GM21515 (cell line): ENCODE measurements around the gene ASPSCR1.

ENCODE experiments used
- ATAC-seq: cut with Tn5 transposase; IDR thresholded peaks from one replicate; pipeline ENCODE4 v1.9.1; 2021; ENCODE audit not compliant: unreplicated experiment

Gene ASPSCR1

DNA sequence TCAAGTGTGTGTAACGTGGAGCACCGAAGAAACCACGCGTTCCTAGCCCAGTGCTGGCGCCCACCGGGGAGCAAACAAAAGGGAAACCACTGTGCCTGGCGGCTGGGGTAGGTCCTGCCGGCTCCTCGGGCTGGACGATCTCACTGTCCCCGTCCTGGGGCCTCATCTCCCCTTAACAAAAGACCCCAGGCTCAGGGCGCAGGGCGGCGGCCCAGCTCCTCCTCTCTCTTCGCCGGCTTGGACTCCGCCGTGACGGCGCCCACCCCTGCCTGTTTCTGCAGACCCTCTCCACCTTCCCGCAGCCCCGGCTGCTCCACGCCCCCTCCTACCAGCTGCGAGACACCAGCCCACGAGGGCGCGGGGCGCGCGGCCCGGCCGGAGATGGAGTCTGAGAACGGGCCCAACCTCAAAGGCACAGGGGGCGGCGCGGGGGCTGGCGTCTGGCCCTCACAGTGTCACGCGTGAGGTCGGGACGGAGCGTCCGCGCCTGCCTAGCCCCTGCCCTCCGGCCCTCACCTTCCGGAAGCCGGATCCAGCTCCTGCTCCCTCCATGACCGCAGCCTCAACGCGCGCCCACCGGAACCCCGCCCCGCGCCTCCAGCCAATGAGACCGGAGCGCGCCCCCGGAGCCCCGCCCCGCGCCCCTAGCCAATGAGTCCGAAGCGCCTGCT lies 45.0 kb downstream of the ASPSCR1 start, which contains the start of gene CENPX:
Gene CENPX, minus strand, starts transcription at position 569 of the 671 bp plus-strand sequence. Its CDS starts 17 bp downstream, at position 552.
- ATAC-seq = peak; percentile 15

DNA sequence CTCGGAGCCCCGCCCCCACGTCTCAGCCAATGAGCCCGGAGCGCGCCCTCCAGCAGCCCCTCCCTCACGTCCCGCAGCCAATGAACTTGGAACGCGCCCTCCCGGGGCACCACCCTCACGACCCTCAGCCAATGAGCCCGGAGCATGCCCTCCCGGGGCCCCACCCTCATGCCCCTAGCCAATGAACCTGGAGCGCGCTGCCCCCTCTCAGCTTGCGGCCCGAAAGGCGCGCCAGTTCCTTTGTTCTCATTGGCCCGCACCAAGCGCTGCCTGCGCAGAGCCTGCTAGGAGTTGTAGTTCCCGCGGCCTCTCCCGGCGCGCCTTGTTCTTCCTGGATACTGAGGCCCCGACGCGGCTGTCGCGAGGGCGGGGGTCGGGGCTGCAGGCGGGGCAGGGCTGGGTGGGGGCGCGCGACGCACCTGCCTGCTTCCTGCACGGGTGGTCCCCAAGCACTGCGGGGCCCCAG lies 45.6 kb downstream of the ASPSCR1 start, which contains the start of gene LRRC45:
Gene LRRC45, plus strand, starts transcription at position 325 of the 466 bp plus-strand sequence. CDS start 339 bp downstream, outside the sequence.
- ATAC-seq = peak; percentile 77

DNA sequence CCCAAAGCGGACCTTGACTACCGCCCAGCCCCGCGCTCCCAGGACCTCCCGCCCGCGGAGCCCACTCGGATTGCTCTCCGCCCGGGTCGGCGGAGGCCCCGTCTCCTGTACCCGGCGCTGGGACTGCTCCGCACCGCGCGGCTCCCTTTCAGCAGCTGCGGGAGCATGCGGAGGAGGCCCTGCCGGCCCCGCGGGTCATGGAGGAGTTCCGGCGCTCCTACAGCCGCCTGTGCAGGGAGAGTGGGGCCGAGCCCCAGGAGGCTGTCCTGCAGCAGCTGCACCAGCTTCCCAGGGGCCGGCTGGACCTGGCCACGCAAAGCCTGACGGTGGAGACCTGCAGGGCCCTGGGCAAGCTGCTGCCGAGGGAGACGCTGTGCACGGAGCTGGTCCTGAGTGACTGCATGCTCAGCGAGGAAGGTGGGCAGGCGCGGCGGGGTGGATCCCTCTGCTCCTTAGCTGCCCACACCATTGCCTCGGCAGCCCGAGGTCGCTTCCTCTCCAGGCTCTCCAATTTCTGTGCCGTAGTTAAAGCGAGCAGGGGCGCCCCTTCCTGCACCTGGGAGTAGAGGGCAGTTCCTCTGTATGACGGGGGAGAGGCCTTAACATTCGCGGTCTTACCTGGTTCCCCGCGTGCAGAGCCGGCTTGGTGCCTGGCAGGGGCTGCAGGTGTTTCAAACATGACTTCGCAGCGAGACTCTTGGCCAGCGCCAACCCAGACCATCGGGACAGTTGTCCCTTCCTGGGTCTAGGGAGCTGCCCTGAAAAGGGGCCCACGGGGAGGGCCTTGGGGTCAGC lies 46.2 kb downstream of the ASPSCR1 start:
- ATAC-seq = peak; percentile 4

DNA sequence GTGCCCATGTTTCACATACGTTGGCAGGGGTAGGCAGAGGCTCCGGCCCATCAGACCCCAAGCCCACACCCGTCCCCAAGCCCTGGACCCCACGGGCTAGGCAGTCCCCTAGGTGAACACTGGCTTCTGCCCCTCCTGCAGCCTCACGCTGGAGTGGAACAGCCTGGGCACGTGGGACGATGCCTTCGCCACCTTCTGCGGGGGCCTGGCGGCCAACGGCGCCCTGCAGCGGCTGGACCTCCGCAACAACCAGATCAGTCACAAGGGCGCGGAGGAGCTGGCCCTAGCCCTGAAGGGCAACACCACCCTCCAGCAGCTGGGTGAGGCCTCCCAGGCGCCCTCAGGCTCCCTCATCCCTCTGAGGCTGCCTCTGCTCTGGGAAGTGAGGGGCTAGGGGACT lies 47.4 kb downstream of the ASPSCR1 start:
- ATAC-seq = no peak

DNA sequence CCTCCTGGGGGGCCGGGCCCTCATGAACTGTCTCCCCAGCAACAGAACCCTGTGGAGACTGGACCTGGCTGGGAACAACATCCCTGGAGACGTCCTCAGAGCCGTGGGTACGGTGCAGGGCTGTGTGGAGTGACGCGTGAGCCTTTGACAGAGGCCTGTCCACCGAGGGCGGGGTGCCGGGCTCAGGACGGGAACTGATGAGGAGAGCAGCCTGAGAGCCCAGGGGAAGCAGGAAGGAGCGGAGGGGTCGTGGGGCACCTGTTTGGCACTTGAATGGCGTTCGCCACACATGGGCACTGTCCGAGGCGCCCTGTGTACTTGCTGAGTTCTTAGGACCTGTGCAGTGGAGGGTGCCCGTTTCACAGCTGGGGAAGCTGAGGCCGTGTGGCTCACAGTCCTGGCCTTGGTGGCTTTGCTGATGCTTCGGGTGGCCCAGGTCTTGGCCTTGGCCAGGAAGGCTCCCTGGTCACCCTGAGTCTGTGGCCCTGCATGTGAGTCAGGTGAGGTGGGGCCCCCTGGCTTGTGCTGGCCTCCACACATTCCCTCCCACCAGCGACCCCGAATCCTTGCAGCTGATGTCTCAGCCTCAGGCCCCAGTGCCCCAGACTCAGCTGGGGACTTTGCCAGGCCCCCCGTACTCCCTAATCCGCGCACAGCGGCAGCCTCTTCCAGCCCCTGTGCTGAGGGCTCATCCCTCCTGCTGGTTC lies 48.1 kb downstream of the ASPSCR1 start:
- no peak for ATAC-seq

DNA sequence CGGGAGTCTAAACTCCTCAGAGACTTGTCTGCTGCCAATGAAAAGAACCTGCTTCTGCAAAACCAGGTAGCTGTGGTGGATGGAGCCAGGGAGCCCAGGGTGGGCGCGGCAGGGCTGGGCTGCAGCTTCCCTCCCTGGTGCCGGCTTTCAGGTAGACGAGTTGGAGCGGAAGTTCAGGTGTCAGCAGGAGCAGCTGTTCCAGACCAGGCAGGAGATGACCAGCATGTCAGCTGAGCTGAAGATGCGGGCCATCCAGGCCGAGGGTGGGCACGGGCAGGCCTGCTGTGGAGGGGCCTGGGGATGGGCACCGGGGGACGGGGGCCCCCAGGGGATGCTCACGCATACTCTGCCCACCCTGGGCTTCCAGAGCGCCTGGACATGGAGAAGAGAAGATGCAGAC lies 50.8 kb downstream of the ASPSCR1 start:
- ATAC-seq = no peak

DNA sequence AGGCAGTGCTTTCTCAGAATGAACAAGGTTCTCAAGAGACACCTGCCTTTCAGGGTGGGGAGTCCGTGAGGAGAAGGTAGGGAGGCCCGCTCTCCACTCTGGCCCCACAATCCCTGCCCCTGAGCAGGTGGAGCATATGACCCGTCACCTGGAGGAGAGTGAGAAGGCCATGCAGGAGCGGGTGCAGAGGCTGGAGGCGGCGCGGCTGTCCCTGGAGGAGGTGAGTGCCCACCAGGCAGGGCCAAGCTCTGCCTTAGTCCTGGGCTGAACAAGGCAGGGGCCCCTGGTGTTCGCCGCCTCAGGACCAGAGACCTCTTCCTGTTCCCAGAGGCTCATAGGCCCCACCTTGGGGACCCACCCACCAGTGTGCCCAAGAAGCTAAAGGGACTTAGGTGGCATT lies 51.5 kb downstream of the ASPSCR1 start:
- no peak for ATAC-seq

DNA sequence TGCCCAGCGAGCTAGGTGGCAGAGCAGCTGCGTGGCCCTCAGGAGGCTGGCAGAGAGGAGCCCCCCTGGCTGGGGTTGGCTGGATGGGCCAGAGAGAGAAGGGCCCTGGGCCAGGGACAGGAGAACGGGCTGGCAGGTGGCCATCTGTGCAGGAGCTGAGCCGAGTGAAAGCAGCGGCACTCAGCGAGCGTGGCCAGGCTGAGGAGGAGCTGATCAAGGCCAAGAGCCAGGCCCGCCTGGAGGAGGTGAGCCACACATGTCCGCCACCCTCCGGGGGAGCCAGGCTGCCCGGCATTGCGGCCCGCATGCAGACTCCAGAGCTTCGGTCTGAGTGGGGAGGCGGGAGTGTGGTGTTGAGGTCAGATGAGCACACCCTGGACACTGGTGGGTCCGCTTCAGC lies 52.0 kb downstream of the ASPSCR1 start:
- no peak for ATAC-seq

DNA sequence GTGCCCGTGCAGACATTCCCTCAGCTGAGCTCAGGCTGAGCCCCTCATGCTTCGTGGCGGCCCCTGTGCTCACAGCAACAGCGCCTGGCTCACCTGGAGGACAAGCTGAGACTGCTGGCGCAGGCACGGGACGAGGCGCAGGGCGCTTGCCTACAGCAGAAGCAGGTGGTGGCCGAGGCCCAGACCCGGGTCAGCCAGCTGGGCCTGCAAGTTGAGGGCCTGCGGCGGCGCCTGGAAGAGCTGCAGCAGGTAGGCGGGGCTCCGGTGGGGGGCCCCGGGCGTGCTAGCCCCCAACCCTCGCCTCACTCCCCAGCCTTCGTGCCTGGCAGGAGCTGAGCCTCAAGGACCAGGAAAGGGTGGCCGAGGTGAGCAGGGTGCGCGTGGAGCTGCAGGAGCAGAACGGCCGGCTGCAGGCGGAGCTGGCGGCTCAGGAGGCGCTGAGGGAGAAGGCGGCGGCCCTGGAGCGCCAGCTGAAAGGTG lies 52.6 kb downstream of the ASPSCR1 start:
- ATAC-seq = no peak

DNA sequence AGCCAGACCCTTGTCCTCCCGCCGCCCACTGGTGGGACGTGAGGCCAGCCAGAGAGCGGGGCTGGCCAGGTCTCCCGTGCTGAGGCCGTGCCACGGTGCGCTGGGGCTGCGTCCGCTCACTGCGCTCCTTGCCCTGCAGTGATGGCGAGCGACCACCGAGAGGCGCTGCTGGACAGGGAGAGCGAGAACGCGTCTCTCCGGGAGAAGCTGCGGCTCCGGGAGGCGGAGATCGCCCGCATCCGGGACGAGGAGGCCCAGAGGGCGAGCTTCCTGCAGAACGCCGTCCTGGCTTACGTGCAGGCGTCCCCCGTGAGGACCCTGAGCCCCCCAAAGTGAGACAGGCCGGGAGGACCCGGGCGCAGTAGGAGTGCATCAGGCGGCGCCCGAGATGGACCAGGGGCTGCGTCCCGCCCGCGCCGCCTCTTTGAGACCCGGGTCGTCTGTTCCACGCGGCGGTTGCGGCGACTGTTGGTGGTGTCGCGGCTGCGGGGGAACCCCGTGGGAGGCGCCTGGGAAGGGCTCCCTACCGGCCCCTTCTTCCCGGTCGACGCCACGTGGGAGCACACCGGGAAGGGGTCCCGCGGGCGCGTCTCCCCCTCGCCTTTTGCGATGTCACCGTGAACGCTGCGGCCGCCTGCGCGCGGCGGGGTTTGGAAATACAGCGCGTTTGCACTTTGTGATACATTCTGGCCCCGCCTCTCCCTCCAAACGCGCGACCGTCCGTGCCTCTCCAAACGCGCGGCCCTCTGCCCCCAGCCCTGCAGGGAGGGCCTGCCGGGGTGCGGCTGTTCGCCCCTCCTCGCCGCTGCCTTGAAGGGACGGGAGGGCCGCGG lies 53.3 kb downstream of the ASPSCR1 start:
- ATAC-seq = peak; percentile 36

DNA sequence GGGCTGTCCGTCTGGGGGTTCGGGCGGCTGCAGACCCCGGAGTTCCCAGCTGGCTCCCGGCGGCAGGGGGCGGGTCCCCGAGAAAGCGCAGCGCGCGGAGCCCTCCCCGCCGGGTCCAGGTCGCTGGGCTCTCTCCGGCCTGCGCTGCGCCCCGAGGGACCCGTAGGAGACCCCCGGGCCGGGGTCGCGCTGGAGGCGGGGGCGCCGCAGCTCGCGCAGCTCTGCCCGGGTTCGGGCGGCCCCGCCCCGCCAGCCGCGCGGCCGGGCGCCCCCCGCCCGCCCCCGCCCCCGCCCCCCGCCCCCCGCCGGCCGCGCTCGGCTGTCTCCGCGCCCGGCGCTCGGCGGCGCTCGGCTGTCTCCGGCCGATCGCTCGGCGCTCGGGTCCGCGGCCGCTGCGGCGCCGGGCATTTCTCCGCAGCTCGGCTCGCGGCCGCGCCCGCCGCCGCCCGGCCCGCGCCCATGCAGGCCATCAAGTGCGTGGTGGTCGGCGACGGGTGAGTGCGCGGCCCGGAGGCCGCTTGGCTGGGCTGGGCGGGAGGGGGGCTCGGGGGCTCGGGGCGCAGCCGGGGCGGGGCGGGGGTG lies 54.0 kb downstream of the ASPSCR1 start, which contains the start of gene RAC3:
Gene RAC3, plus strand, starts transcription at position 376 of the 582 bp plus-strand sequence. Its CDS starts 84 bp downstream, at position 460.
- ATAC-seq = no peak

DNA sequence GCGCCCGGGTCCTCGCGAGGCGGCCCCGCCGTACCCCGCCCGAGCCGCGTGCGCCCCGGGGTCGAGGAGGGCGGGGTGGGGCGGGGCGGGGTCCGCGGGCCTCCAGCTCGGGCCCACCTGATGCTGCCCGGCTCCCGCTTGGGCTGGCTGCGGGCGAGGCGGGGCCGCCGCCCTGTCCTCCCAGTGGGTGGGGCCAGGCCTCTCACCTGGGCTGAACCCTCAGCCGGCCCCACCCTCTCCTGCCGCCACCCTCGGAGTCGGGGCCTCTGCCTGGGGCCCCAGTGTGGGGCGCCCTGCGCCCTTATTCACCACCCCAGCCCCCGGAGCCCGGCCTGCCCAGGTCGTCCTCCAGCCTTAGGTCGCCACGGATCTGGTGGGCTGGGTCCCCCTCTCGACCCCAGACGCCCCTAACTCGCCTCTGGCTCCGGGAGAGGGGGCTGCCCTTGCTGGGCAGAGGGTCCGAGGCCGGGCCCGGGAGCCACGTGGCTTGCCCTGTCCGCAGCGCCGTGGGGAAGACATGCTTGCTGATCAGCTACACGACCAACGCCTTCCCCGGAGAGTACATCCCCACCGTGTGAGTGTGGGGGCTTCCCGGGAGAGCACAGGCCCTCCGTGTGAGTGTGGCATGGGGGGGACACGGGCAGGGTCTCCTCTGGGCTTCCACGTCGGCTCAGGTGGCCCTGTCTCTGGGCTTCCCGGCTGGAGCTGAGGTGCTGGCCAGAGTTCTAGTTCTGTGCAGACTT lies 54.6 kb downstream of the ASPSCR1 start:
- ATAC-seq = no peak

DNA sequence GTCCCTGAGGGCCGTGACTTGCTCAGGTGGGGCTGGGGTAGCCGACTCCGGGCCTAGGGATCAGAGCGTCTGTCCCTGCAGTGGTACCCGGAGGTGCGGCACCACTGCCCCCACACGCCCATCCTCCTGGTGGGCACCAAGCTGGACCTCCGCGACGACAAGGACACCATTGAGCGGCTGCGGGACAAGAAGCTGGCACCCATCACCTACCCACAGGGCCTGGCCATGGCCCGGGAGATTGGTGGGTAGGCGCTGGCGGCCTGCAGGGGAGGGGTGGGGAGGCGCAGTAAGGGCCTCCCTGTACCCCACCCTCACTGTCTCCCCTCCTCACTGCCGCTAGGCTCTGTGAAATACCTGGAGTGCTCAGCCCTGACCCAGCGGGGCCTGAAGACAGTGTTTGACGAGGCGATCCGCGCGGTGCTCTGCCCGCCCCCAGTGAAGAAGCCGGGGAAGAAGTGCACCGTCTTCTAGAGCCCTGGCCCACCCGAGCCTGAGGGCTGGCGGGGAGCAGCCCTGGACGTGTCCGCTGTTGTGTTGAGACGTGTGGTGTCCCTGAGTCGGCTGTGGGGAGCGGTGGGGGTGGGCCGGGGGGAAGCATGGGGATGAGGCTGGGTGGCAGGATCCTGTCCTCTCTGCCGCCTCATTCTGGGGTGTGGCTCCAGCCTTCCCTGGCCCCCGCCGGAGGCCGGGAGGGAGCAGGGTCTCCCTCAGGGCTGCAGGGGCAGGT lies 56.1 kb downstream of the ASPSCR1 start:
- no peak for ATAC-seq

DNA sequence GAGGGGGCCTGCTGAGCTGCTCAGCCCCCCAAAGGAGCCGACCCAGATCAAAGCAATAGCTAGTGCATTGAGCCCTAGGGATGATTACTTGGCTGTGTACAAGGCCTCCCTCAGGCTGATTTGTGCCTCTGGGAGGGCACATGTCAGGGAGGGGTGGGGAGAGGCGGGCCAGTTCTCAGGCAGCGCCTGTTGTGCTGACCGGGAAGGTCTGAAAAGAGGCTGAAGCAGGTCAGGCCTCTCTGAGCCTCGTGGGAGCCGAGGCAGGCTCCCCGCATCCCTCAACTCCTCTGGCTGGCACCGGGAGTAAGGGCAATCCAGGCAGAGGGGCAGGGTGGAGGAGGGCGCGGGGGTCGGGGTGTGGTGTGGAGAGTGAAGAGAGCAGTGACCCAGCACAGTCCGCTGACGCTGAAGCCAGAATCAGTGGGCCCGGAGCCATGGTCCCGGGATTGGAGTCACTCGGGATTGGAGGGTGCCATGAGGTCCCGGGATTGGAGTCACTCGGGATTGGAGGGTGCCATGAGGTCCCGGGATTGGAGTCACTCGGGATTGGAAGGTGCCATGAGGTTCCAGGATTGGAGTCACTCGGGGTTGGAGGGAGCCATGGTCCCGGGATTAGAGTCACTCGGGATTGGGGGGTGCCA lies 57.1 kb downstream of the ASPSCR1 start:
- ATAC-seq = no peak

DNA sequence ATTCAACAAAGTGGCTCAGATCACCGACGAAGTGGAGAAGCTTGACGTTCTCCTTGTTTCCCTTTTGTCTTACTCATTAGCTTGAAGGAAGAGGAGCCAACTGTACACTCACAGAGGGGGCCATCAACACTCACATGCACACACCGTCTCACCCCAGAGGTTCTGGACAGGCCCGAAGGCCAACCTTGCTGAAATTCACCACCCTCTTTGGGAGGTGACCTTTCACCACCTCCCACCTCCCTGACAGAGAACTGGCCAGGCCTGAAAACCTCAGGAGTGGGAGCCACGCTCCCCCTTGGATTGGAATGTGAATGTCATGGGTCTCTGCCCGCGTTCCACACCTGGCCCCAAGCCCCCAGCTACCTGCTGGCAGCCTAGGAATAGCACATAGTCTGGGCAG lies 58.1 kb downstream of the ASPSCR1 start:
- no peak for ATAC-seq

DNA sequence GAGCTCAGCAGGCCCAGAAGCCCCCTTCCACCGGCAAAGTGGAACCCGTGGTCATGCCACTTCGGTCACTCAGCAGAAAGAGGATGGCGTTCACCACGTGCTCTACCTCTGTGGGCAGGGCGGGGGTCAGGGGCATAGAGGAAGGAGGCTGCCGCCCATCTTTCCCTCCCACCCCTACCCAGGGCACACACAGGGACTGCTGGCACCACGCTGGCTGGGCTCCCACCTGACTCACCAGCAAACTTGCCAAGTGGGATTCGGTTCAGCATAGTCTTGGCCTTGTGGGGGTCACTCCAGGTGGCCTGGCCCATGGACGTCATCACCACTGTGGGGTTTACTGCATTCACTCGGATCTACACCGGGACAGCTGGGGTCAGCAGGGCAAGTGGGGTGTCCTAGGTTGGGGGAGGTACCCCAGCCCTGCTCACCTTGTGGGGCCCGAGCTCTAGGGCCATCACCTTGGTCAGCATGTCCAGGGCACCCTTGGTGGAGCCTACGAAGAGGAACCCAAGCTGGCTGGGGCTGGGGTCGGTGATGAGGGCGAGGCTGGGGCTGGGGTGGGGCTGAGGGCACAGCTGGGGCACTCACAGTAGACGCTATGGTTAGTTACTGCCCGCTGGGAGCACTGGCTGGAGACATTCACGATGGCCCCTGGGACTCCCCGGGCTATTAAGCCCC lies 58.7 kb downstream of the ASPSCR1 start:
- no peak for ATAC-seq

DNA sequence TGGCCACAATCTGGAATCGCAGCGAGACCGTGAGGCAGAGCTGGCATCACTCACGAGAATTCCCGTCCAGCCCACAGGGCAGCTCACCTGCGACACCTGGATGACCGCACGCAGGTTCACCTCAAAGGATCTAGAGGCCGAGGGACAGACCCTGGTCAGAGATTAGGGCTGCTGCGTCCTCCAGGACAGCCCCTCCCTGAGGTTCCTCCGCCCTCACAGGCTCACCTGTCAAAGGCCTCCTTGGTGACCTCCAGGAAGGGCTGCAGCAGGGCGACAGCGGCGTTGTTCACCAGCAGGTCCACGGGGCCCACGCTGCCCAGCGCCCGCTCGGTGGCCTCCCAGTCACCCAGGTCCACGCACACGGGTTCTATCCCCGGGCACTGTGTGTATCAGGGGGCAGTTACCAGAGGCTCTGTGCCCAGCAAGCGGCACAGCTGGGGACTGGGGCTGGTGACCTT lies 59.2 kb downstream of the ASPSCR1 start:
- ATAC-seq = peak; percentile 0
